ENCODE data around the gene CFAP119.
A peak's percentile ranks its signal among the peaks of the same experiment; 100 is the strongest.

The CFAP119 gene

DNA sequence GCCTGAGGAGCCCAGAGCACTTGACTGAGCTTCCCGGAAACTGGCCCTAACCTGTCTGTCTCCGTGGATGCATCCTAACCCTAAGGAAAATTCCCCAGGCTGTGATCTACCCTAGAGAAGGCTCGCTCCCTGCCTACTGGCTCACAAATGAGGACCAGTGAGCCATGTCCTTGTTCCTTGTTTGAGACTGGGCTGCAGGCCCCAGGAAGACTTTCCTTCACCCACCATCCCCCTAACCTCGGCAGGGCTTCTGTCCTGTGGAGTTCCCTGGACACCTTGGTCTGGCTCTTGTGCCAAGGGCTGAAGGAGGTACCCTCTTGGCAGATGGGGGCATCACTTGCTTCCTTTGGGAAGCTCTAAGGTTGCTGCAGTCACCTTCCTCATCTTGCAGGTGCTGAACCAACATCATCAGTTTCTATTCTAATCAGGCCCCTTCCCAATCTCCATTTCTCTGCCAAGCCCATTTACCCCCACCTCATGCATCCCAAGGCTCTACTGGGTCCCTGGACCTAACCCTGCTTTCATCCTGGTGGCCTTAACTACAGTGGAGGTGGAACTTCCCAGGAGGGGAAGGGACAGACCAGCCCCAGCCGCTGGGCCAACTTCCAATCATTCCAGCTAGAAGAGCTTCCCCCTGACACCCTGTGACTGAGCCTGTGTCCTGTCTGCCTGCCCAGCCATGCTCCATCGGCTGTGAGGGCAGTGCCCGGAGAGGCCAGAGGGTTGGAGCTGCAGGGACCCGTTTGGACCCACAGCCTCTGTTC is 12.7 kb upstream of the CFAP119 start:
- TF ChIP-seq, protein P1, sequence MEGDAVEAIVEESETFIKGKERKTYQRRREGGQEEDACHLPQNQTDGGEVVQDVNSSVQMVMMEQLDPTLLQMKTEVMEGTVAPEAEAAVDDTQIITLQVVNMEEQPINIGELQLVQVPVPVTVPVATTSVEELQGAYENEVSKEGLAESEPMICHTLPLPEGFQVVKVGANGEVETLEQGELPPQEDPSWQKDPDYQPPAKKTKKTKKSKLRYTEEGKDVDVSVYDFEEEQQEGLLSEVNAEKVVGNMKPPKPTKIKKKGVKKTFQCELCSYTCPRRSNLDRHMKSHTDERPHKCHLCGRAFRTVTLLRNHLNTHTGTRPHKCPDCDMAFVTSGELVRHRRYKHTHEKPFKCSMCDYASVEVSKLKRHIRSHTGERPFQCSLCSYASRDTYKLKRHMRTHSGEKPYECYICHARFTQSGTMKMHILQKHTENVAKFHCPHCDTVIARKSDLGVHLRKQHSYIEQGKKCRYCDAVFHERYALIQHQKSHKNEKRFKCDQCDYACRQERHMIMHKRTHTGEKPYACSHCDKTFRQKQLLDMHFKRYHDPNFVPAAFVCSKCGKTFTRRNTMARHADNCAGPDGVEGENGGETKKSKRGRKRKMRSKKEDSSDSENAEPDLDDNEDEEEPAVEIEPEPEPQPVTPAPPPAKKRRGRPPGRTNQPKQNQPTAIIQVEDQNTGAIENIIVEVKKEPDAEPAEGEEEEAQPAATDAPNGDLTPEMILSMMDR (IDR thresholded peaks at IDR 0.05; ENCODE audit: low read depth, low read length), result no peak
- peak overlapping the region; percentile 63 to 65 for H3K4me3 ChIP-seq (replicated peaks in 1 of 2; ENCODE audit: low read depth in 2 of 2, low read length in 2 of 2)
- DNase-seq (ENCODE audit: low read depth in 2 of 2), result no peak

DNA sequence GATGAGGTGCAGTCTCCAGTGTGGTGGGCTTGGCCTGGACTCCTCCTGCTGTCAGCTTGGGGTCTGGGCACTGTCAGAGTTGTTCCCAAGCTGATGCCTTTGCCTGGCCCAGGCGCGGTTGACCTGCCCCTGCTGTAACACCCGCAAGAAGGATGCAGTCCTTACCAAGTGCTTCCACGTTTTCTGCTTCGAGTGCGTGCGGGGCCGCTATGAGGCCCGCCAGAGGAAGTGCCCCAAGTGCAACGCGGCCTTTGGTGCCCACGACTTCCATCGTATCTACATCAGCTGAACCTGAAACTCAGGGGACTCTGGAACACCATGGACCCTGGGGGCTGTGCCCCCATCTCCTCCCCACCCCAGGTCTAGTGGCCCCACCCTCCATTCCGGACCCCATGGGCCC is 12.0 kb upstream of the CFAP119 start:
- TF ChIP-seq, protein P1 (IDR thresholded peaks at IDR 0.05; ENCODE audit: low read depth, low read length), result no peak
- no peak for DNase-seq (ENCODE audit: low read depth in 2 of 2)
- no peak overlapping the region for H3K4me3 ChIP-seq (replicated peaks in 1 of 2; ENCODE audit: low read depth in 2 of 2, low read length in 2 of 2)

DNA sequence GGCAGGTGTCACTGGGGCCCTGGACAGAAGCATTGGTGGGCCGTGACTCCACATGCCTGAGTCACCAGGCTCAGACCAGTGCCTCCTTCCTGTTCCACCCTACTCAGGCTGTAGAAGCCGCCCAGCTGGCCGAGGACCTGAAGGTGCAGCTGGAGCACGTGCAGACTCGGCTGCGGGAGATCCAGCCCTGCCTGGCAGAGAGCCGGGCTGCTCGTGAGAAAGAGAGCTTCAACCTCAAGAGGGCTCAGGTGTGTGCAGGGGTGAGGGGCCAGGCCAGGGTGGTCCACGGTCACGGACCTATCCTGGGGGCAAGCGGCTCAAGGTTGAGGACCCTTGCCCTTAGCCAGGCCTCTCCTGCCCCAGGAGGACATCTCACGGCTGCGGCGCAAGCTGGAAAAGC is 9.9 kb upstream of the CFAP119 start:
- H3K4me3 ChIP-seq (replicated peaks in 1 of 2; ENCODE audit: low read depth in 2 of 2, low read length in 2 of 2), result no peak overlapping the region

DNA sequence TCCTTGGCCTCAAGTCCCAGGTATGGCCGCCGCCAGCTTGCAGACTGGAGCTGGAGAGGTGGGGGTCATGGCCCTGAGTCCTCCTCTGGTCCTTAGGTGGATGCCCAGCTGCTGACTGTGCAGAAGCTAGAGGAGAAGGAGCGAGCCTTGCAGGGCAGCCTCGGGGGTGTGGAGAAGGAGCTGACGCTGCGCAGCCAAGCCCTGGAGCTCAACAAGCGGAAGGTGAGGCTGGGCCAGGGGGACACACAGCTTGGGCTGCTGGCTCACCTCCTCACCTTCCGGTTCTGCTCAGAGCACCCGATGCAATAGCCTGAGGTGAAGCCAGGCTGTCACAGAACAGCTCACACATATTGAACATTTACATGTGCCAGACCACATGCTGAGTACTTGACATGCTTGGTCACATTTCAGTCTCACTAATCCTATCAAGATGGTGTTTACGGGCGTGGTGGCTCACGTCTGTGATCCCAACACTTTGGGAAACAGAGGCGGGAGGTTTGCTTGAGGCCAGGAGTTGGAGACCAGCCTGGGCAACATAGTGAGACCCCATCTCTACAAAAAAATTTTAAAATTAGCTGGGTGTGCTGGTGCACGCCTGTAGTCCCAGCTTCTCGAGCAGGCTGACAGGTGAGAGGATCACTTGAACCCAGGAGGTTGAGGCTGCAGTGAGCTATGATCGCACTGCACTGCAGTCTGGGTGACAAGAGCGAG is 7.7 kb upstream of the CFAP119 start:
- no peak for DNase-seq (ENCODE audit: low read depth in 2 of 2)
- no peak overlapping the region for H3K4me3 ChIP-seq (replicated peaks in 1 of 2; ENCODE audit: low read depth in 2 of 2, low read length in 2 of 2)
- TF ChIP-seq, protein P1 (IDR thresholded peaks at IDR 0.05; ENCODE audit: low read depth, low read length), result no peak

More for the DNA sequence above, 9.9 kb upstream of the CFAP119 start:
- TF ChIP-seq, protein P1 (IDR thresholded peaks at IDR 0.05; ENCODE audit: low read depth, low read length), result no peak
- peak in 1 of 2 donors; percentile 60 for DNase-seq (ENCODE audit: low read depth in 2 of 2)

DNA sequence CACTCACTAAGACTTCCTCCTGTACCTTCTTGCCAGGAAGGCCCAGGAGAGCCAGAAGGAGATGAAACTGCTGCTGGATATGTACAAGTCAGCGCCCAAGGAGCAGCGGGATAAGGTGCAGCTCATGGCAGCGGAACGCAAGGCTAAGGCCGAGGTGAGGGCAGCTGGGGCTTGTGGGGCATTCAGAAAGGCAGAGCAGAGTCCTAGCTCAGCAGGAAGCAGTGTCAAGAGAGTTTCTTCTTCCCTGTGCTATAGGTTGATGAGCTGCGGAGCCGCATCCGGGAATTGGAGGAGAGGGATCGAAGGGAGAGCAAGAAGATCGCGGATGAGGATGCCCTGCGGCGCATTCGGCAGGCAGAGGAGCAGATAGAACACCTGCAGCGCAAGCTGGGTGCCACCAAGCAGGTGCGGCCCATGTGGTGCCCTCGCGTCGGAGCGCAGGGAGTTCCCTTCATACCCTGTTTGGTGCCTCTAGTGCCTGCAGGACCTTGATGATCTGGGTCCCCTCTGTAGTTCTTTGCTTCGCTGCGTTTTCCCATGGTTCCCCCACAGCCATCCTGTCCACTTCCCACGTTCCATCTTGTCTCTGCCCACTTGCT is 6.8 kb upstream of the CFAP119 start:
- DNase-seq (ENCODE audit: low read depth in 2 of 2), result no peak
- TF ChIP-seq, protein P1 (IDR thresholded peaks at IDR 0.05; ENCODE audit: low read depth, low read length), result no peak
- H3K4me3 ChIP-seq (replicated peaks in 1 of 2; ENCODE audit: low read depth in 2 of 2, low read length in 2 of 2), result no peak overlapping the region

DNA sequence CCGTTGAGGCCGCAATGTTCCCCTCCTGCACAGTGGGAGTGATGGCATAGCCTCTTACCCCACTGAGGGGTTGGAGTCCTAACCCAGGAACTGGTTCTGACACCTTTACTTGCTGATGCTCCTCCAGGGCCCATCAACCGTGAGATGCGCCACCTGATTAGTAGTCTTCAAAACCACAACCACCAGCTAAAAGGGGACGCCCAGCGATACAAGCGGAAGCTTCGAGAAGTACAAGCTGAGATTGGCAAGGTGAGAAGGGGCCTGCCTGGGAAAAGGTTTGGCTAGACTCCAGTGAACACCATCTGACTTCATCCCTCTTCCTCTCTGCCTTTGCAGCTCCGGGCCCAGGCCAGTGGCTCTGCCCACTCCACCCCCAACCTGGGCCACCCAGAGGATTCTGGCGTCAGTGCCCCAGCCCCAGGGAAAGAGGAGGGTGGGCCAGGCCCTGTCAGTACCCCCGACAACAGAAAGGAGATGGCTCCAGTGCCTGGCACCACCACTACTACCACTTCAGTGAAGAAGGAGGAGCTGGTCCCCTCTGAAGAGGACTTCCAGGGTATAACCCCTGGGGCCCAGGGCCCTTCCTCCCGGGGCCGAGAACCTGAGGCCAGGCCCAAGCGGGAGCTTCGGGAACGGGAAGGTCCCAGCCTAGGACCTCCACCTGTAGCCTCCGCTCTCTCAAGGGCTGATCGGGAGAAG is 6.1 kb upstream of the CFAP119 start:
- H3K4me3 ChIP-seq (replicated peaks in 1 of 2; ENCODE audit: low read depth in 2 of 2, low read length in 2 of 2), result no peak overlapping the region
- TF ChIP-seq, protein P1 (IDR thresholded peaks at IDR 0.05; ENCODE audit: low read depth, low read length), result no peak
- no peak for DNase-seq (ENCODE audit: low read depth in 2 of 2)

All from cardiac fibroblast (primary cell).